HEK293 (cell line): ENCODE data around the gene TUBB3.
A peak's percentile ranks its signal among the peaks of the same experiment; 100 is the strongest.

ENCODE experiments used
- CTCF ChIA-PET: fragments of 350-600 bp; formaldehyde crosslinking; extraction: SDS; loops from one replicate; lab custom pipeline; 2021; ENCODE audit warnings: antibody characterized with exemption; lab: Yijun Ruan, JAX
- POLR2A ChIA-PET: fragments of 300-600 bp; formaldehyde crosslinking; extraction: SDS; loops from one replicate; lab custom pipeline; 2020; ENCODE audit warnings: antibody characterized with exemption, inconsistent platforms; lab: Yijun Ruan, JAX
- H3K27ac ChIP-seq: fragments of 200-500 bp; sonication (Bioruptor generic); 2 replicates; pipeline ENCODE4 v1.5.1; 2014; ENCODE audit warnings: low read depth, low read length, control low read depth, inconsistent platforms; ENCODE audit errors: extremely low read depth
- H3K36me3 ChIP-seq, 2 experiments: fragments of 200-500 bp in 1 of 2; sonication (Bioruptor generic) in 1 of 2; 1 replicate in 1 of 2; 2 replicates in 1 of 2; pipeline ENCODE4 v1.5.1; 2014 to 2017; ENCODE audit warnings: inconsistent platforms in 2 of 2, low read length in 2 of 2; ENCODE audit not compliant: control insufficient read depth in 2 of 2, insufficient read depth in 1 of 2
- H3K4me1 ChIP-seq: fragments of 200-500 bp; sonication (Bioruptor generic); 2 replicates; pipeline ENCODE4 v1.5.1; 2014; ENCODE audit warnings: mild to moderate bottlenecking, low read length, inconsistent platforms; ENCODE audit not compliant: control insufficient read depth, insufficient read depth
- H3K4me3 ChIP-seq: 2 replicates; pipeline ENCODE4 v1.5.1; 2011; ENCODE audit warnings: low read depth, mild to moderate bottlenecking, control low read depth, low read length, moderate library complexity
- H3K9me3 ChIP-seq: fragments of 200-500 bp; sonication (Bioruptor generic); 2 replicates; pipeline ENCODE4 v1.5.1; 2014; ENCODE audit warnings: low read depth, low read length, inconsistent platforms; ENCODE audit not compliant: control insufficient read depth, insufficient read depth
- GFI1B ChIP-seq: fragments of 450-650 bp; formaldehyde crosslinking; IDR thresholded peaks from 2 replicates; pipeline ENCODE4 v1.5.1; 2016; ENCODE audit warnings: missing biosample characterization, missing genetic modification characterization
- KLF16 ChIP-seq: fragments of 450-650 bp; formaldehyde crosslinking; IDR thresholded peaks from 2 replicates; pipeline ENCODE4 v1.5.1; 2017; ENCODE audit warnings: missing biosample characterization, missing genetic modification characterization
- OSR2 ChIP-seq: fragments of 450-650 bp; formaldehyde crosslinking; IDR thresholded peaks from 2 replicates; pipeline ENCODE4 v1.5.1; 2016; ENCODE audit warnings: missing biosample characterization, missing genetic modification characterization
- SCRT2 ChIP-seq: fragments of 450-650 bp; formaldehyde crosslinking; IDR thresholded peaks from 2 replicates; pipeline ENCODE4 v1.5.1; 2016; ENCODE audit warnings: missing biosample characterization, missing genetic modification characterization
- TCF7L2 ChIP-seq: IDR thresholded peaks from 2 replicates; pipeline ENCODE4 v1.6.1; 2011; ENCODE audit warnings: low read depth, mild to moderate bottlenecking, inconsistent platforms, low read length, moderate library complexity, borderline replicate concordance
- ZBTB8A ChIP-seq: fragments of 450-650 bp; formaldehyde crosslinking; IDR thresholded peaks from 2 replicates; pipeline ENCODE4 v1.5.1; 2016; ENCODE audit warnings: missing biosample characterization, missing genetic modification characterization
- ZNF138 ChIP-seq: fragments of 450-650 bp; formaldehyde crosslinking; IDR thresholded peaks from 2 replicates; pipeline ENCODE4 v1.5.1; 2016; ENCODE audit warnings: missing biosample characterization, missing genetic modification characterization, borderline replicate concordance
- ZNF140 ChIP-seq: fragments of 450-650 bp; formaldehyde crosslinking; IDR thresholded peaks from 2 replicates; pipeline ENCODE4 v1.5.1; 2016; ENCODE audit warnings: missing biosample characterization, missing genetic modification characterization
- ZNF146 ChIP-seq: fragments of 450-650 bp; formaldehyde crosslinking; IDR thresholded peaks from 2 replicates; pipeline ENCODE4 v1.5.1; 2016; ENCODE audit warnings: missing biosample characterization, missing genetic modification characterization
- ZNF16 ChIP-seq: fragments of 450-650 bp; formaldehyde crosslinking; IDR thresholded peaks from 2 replicates; pipeline ENCODE4 v1.5.1; 2016; ENCODE audit warnings: low read depth, missing biosample characterization, missing genetic modification characterization
- ZNF433 ChIP-seq: fragments of 450-650 bp; formaldehyde crosslinking; IDR thresholded peaks from 2 replicates; pipeline ENCODE4 v1.5.1; 2016; ENCODE audit warnings: missing biosample characterization, missing genetic modification characterization, low read depth
- ZNF707 ChIP-seq: fragments of 450-650 bp; formaldehyde crosslinking; IDR thresholded peaks from 2 replicates; pipeline ENCODE4 v1.5.1; 2016; ENCODE audit warnings: missing biosample characterization, missing genetic modification characterization
- TF ChIP-seq, protein P1 (sequence below): fragments of 450-650 bp; formaldehyde crosslinking; IDR thresholded peaks from 2 replicates; pipeline ENCODE4 v1.5.1; 2016; ENCODE audit warnings: missing biosample characterization, missing genetic modification characterization
- TF ChIP-seq, protein P2 (sequence below): fragments of 450-650 bp; formaldehyde crosslinking; IDR thresholded peaks from 2 replicates; pipeline ENCODE4 v1.5.1; 2016; ENCODE audit warnings: missing biosample characterization, missing genetic modification characterization
- TF ChIP-seq, protein P3 (sequence below): fragments of 450-650 bp; formaldehyde crosslinking; IDR thresholded peaks from 2 replicates; pipeline ENCODE4 v1.5.1; 2016; ENCODE audit warnings: missing biosample characterization, missing genetic modification characterization
- TF ChIP-seq, protein P4 (sequence below): fragments of 450-650 bp; formaldehyde crosslinking; IDR thresholded peaks from 2 replicates; pipeline ENCODE4 v1.5.1; 2016; ENCODE audit warnings: missing biosample characterization, missing genetic modification characterization, low read depth

TUBB3 gene

DNA sequence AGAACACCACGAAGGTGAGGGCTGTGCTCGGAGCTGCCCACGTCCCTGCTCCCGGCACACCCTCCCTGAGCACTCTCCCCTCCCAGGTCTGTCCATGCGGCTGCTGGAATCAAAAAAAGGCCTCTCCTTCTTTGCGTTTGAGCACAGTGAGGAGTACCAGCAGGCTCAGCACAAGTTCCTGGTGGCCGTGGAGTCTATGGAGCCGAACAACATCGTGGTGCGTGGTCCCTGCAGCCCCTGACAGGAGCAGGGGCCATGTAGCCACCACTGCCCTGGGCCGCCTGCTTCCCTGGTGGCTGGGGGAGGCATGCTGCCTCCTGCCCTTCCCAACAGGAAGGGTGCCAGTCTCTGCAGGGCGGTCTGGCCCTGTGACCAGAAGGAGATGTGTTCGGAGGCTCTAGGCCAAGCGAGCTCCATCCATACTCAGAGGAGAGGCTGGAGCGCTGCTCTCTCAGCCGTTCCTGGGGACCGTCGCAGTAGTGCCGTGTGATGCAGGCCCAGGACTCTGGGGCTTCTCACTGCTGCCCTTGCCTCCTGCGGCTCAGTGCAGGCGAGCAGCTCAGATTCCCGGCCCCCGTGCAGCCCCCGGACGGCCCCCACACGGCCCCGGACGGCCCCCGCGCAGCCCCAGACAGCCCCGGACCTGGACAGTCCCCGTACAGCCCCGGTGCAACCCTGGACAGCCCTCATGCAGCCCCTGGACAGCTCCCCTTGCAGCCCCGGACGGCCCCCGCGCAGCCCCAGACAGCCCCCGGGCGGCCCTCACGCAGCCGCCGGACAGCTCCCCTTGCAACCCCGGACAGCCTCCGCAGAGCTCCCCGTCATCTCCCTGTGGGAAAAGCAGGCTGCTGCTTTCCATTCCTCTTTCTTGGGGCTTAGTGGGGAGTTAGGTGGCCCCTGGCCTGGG is 29.2 kb upstream of the TUBB3 start (continued):
- TF ChIP-seq SCRT2 (tag by site-specific recombination) (no peak), ZNF707 (tag by site-specific recombination) (no peak), GFI1B (no peak)
- TF ChIP-seq, protein P1, sequence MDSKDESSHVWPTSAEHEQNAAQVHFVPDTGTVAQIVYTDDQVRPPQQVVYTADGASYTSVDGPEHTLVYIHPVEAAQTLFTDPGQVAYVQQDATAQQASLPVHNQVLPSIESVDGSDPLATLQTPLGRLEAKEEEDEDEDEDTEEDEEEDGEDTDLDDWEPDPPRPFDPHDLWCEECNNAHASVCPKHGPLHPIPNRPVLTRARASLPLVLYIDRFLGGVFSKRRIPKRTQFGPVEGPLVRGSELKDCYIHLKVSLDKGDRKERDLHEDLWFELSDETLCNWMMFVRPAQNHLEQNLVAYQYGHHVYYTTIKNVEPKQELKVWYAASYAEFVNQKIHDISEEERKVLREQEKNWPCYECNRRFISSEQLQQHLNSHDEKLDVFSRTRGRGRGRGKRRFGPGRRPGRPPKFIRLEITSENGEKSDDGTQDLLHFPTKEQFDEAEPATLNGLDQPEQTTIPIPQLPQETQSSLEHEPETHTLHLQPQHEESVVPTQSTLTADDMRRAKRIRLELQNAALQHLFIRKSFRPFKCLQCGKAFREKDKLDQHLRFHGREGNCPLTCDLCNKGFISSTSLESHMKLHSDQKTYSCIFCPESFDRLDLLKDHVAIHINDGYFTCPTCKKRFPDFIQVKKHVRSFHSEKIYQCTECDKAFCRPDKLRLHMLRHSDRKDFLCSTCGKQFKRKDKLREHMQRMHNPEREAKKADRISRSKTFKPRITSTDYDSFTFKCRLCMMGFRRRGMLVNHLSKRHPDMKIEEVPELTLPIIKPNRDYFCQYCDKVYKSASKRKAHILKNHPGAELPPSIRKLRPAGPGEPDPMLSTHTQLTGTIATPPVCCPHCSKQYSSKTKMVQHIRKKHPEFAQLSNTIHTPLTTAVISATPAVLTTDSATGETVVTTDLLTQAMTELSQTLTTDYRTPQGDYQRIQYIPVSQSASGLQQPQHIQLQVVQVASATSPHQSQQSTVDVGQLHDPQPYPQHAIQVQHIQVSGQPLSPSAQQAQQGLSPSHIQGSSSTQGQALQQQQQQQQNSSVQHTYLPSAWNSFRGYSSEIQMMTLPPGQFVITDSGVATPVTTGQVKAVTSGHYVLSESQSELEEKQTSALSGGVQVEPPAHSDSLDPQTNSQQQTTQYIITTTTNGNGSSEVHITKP (tag by site-specific recombination) = no peak
- TF ChIP-seq, protein P2, sequence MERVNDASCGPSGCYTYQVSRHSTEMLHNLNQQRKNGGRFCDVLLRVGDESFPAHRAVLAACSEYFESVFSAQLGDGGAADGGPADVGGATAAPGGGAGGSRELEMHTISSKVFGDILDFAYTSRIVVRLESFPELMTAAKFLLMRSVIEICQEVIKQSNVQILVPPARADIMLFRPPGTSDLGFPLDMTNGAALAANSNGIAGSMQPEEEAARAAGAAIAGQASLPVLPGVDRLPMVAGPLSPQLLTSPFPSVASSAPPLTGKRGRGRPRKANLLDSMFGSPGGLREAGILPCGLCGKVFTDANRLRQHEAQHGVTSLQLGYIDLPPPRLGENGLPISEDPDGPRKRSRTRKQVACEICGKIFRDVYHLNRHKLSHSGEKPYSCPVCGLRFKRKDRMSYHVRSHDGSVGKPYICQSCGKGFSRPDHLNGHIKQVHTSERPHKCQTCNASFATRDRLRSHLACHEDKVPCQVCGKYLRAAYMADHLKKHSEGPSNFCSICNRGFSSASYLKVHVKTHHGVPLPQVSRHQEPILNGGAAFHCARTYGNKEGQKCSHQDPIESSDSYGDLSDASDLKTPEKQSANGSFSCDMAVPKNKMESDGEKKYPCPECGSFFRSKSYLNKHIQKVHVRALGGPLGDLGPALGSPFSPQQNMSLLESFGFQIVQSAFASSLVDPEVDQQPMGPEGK (tag by site-specific recombination) = no peak
- TF ChIP-seq, all 188 proteins: peak for 0

DNA sequence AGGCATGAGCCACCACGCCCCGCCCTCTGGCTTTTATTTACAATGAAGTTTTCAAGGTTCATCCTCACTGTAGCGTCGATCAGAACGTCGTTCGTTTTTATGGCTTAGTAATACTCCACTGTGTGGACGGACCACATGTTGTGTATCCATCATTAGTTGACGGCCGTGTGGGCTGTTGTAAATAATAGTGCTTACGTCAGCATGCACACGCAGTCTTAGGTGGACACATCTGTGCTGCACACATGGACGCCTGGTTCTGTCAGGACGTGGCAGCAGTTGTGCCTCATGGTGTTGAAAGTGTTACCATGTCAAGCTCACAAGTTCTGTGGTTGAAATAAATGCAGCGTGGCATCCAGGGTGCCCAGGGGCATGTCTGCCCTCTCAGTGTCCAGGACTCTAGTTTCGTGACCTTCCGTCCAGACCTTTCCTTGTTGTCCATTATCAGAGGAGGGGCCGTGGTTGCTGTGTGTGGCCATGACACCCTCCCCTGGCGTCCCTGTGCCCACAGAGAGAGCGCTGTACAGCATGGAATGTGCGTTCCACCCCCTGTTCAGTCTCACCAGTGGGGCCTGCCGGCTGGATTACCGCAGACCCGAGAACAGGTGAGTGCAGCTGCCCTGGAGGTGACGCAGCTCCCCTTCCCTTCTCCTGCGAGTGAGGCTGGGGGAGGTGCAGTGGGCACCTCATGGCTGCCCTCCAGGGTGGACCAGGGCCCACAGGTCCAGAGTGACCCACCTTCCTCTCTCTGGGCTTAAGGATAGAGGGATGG is 27.5 kb upstream of the TUBB3 start:
- 0 out of 2 replicates have a peak, but pooled peaks have one; percentile 22 for TF ChIP-seq ZNF146 (tag by site-specific recombination)
- TF ChIP-seq OSR2 (tag by site-specific recombination) = no peak
- POLR2A ChIA-PET = no interaction called here
- Histone ChIP-seq H3K4me3 (no peak overlapping the region), H3K4me1 (no peaks in the 10 kb centered on the region), H3K9me3 (no peaks in the 10 kb centered on the region), H3K27ac (no peak overlapping the region), H3K36me3 (peaks cover 4 to 92% of the 10 kb centered on the region in 2 experiments; a peak in 2 of 3 replicates)
- CTCF ChIA-PET = interaction anchor here (1.6 kb wide), 1 partner anchor 14 kb away, joined by 9 read pairs; no protein-coding TSS in a partner anchor

DNA sequence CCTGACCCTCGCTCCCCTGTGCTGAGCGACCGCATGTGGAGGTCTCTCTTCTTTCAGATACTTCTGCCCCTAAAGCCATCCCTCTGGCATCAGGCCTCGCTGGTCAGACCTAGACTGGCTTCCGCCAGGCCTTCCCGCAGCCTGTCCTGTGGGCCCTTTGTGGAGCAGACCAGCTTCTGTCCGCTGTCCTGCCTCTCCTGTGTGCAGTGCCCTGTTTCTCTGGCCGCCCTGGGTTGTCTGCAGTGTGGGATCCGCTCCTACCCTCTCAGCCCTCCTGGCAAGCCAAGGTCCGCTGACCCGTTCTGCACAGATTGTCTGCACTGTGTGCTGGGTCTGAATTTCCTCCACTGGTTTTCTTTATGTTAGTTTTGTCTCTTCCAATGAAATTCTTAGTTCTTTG is 25.9 kb upstream of the TUBB3 start:
- Histone ChIP-seq H3K4me3 (no peak overlapping the region), H3K36me3 (peaks cover 4 to 82% of the 10 kb centered on the region in 2 experiments; a peak in 2 of 3 replicates), H3K9me3 (no peaks in the 10 kb centered on the region), H3K27ac (no peak overlapping the region), H3K4me1 (no peaks in the 10 kb centered on the region)
- TF ChIP-seq ZNF138 (tag by site-specific recombination) = no peak
- TF ChIP-seq TCF7L2 = no peak
- no peak for TF ChIP-seq ZNF433
- TF ChIP-seq, protein P3, sequence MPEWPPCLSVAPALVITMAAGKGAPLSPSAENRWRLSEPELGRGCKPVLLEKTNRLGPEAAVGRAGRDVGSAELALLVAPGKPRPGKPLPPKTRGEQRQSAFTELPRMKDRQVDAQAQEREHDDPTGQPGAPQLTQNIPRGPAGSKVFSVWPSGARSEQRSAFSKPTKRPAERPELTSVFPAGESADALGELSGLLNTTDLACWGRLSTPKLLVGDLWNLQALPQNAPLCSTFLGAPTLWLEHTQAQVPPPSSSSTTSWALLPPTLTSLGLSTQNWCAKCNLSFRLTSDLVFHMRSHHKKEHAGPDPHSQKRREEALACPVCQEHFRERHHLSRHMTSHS (tag by site-specific recombination) = no peak
- TF ChIP-seq, protein P4, sequence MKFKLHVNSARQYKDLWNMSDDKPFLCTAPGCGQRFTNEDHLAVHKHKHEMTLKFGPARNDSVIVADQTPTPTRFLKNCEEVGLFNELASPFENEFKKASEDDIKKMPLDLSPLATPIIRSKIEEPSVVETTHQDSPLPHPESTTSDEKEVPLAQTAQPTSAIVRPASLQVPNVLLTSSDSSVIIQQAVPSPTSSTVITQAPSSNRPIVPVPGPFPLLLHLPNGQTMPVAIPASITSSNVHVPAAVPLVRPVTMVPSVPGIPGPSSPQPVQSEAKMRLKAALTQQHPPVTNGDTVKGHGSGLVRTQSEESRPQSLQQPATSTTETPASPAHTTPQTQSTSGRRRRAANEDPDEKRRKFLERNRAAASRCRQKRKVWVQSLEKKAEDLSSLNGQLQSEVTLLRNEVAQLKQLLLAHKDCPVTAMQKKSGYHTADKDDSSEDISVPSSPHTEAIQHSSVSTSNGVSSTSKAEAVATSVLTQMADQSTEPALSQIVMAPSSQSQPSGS = no peak
- TF ChIP-seq KLF16 (tag by site-specific recombination) = no peak
- TF ChIP-seq ZNF140 = no peak
- no peak for TF ChIP-seq ZNF16 (tag by site-specific recombination)
- no peak for TF ChIP-seq ZBTB8A
- ChIA-PET CTCF (interaction anchor here (0.8 to 1.0 kb wide), 2 partner anchors 9 to 13 kb away, joined by 3 to 4 read pairs; no protein-coding TSS in a partner anchor), POLR2A (interaction anchor here (0.5 kb wide), 1 partner anchor 107 kb away, joined by 3 read pairs; no protein-coding TSS in a partner anchor)
